Hepatocyte (in vitro differentiated cells): ENCODE data around the gene VAV2.

Source experiments
- CTCF ChIP-seq: fragments of 200-600 bp; sonication (generic); IDR thresholded peaks from 2 replicates; pipeline ENCODE4 v1.5.1; 2016; ENCODE audit warnings: antibody characterized with exemption, mild to moderate bottlenecking; ENCODE audit not compliant: poor library complexity
- EZH2 ChIP-seq: fragments of 200-600 bp; sonication (generic); IDR thresholded peaks from 2 replicates; pipeline ENCODE4 v1.6.1; 2016; ENCODE audit warnings: antibody characterized with exemption, mild to moderate bottlenecking, borderline replicate concordance

DNA sequence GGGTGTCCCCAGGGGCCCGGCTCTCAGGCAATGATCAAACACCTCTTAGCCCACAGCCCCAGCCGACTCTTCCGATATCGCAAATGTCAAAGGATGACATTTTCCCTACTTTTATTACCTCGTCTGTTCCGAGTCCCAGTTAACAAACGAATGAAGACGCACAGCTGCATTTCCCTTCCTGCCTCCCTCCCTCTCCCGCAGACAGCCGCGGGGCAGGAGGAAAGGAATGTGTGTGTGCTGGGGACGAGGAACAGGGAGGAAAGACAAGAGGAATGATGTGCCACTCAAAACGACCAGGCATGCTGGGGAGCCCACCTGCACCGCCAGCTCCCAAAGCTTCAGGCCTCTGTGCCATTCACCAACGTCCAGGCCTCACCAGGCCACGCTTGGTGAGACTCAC is 128.1 kb downstream of the VAV2 start:
- TF ChIP-seq CTCF (no peak), EZH2 (no peak)
